NCI-H2227 treated with DMSO at 0.1 percent for 48 hours (cell line): ENCODE measurements around the gene ZNF32.
"Not testable (repeated sequence)": the region's sequence is repeated elsewhere in the genome, so short reads cannot be mapped to it uniquely, and the experiment has no call there.

Source experiments
- DNase-seq: peaks from one replicate; lab custom pipeline; 2025; lab: John Stamatoyannopoulos, UW

The ZNF32 gene

DNA sequence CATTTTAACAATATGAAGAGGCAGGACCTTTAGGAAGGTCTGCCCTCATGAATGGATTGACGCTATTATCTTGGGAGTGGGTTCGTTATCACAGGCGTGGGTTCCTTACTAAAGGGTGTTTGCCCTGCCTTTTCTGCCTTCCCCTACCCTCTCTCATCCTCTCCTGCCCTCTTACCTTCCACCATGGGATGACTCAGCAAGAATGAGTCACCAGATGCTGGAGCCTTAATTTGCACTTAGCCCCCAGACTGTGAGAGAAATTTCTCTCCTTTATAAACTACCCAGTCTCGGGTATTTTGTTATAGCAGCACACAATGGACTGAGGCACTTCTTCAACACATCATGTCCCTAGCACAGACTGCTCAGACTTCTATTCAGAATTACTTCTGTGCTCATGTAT, 31.4 kb upstream of the ZNF32 start:
- no peak for DNase-seq

- DNase-seq, result no peak
Observed at GRCh38 chr10:43679509-43679908, 30.8 kb upstream of the ZNF32 start.

DNA sequence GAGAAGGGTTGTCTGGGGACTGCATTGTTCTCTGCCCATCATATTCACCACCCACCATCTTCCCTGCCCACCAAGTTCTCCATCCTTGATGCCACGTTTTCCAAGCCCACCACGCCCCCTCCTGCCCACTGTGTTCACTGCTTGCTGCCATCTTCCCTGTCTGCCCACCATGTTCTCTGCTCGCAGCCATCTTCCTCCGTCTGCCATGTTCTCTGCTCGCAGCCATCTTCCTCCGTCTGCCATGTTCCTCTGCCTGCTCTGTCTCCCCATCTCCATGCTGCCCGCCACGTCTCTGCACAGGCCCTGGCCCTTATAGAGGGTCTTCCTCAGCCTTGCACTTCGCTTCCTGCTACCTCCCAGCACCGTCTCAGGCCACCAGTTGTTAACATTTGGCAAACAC, 30.0 kb upstream of the ZNF32 start:
- DNase-seq, result no peak

GRCh38 chr10:43676901-43677300, 28.2 kb upstream of the ZNF32 start:
- no peak for DNase-seq

- DNase-seq, result no peak
Observed at GRCh38 chr10:43676331-43676730, 27.6 kb upstream of the ZNF32 start.

DNA sequence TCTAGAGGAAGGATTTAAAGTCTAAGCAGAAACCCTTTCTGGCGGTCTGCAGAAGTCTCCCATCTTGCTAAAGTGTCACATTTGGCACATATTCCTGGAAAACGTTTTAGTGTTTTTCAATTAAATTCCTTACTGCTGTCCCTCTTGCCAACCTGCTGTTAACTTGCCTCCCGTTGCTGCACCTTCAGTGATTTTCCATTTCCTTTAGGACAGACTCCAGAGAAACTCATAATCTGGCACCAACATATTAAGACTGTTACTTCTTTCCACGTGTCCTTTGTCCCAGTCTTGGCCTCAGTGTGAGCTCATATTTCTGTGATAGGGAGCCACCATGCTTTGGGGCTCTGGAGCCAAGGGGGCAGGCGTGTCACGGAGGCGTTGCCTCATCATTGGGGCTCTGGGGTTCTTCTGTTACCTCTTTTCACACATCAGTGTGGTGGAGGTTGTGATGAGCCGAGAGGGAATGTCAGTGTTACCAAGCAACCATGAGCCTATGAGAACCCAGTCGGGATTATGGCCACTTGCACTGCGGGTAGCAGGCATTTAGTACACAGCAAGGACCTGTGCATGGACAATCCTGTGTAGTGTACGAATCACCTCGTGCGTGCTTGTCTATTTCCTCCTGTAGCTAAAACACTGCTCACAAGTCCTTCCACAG, 26.0 kb upstream of the ZNF32 start:
- no peak for DNase-seq

DNA sequence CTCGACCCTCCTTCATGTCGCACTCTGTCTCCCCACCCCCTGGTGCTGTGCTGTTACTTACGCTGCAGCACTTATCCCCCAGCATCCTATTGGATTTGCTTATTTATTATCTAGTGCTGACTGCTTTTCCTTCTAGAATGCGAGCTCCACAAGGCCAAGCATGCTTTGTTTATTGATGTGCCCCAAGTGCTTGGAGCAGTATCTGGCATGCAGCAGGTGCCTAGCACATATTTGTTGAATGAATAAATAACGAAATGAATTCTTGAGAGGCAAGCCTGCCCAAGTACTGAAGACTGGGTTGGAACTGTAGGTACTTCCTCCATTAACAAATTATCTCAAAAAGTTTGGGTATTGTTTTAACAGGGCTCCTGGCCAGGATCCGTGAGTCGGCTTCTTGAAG, 24.8 kb upstream of the ZNF32 start:
- no peak for DNase-seq

GRCh38 chr10:43671659-43672531, 23.2 kb upstream of the ZNF32 start:
- peak; percentile 10 for DNase-seq

DNA sequence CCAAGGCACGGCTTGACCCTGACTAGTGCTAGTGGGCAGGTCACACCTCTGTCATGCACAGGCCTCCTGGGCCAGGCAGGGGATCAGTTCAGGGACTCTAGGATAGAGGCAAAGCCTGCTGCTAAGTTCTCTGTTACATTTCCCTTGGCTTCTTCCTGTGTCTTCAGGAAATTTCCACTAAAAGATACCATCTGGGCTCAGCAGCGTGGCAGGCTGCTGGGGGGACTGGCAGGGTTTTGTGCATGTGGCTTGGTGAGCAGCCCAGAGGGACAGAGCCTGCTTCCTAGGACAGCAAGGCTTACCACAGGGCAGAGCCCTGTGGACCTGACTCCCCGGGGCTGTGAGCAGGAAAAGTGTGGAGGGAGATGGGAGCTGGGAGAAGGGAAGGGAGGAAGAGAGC, 20.7 kb upstream of the ZNF32 start:
- no peak for DNase-seq

DNA sequence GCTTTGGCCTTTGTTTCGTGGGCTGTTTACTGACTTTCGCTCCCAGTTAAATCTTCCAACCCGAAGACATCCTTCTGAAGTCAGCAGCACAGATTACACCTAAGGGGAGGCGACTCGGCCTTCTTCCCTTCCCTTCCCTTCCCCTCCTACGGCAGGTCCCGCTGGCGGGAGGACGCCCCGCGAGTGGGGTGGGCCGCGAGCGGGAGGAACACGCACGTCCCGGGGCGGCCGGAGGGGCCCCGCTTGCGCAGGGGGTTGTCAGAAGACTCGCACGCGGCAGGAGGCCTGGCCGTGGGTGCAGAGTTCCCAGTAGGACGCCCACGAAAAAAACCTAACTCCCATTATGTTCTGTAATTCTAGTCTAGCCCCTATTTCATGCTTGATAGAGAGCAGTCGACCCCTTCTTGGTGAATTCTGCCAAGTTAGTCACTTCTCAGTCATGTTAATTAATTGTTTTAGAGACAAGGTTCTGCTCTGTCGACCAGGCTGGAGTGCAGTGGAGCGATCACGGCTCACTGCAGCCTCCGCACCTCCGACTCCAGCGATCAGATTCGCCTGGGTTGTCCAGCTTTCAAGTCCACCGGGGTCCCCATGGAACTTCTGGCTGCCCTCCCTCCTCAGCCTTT, 19.2 kb upstream of the ZNF32 start:
- no peak for DNase-seq

GRCh38 chr10:43667317-43667731, 18.6 kb upstream of the ZNF32 start:
- DNase-seq, result no peak

GRCh38 chr10:43666552-43666951, 17.9 kb upstream of the ZNF32 start:
- no peak for DNase-seq

DNA sequence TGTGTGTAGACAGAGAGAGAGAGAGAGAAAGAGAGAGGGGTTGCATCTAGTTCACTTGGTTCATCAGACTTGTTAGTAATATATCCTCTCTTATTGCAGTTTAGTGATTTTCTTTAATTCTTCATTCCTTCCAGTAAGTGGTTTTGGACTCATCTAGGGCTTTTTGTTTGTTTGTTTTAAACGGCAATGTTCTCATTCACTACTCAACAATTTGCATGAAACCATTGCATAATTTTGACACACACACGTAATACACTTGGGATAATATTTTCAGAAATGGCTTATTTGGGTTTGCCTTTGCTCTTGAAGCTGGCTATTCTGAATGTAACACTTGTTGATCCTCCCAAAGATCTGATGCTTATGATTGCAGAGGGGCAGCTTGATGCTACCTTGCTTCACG, 16.4 kb upstream of the ZNF32 start:
- no peak for DNase-seq

DNA sequence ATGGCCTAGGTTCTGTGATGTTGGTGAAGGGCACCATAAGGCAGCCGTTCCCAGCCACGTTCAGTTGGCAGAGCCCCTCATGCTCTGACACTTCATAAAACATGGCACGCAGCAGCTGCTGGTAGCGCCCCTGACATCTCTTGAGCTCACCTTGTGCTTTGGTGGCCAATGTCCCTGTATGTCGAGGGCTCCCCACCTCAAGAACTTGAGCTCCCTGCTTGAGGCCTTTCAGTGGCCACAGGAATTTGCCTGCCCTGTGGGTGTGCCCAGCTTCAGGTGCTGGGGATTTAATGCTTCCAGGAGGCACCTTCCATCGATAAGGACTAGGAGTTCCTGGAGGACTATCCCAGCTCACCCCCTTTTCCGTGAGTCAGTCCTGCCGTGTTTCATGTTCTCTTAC, 9.5 kb upstream of the ZNF32 start:
- no peak for DNase-seq

- DNase-seq, result no peak
Observed at GRCh38 chr10:43655311-43655710, 6.6 kb upstream of the ZNF32 start.

DNA sequence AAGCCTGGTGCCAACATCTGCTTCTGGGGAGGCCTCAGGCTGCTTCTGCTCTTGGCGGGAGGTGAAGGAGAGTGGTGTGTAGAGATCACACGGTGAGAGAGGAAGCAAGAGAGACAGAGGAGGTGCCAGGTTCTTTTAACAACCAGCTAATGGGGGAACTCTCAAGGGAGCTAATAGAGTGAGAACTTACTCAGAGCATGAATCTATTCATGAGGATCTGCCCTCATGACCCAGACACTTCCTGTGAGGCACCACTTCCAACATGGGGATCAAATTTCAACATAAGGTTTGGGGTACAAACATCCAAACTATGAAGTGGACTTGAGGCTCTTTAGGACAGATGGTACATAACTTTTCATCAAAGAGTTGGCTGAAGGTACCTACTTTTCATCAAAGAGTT, 5.1 kb upstream of the ZNF32 start:
- DNase-seq, result no peak

DNA sequence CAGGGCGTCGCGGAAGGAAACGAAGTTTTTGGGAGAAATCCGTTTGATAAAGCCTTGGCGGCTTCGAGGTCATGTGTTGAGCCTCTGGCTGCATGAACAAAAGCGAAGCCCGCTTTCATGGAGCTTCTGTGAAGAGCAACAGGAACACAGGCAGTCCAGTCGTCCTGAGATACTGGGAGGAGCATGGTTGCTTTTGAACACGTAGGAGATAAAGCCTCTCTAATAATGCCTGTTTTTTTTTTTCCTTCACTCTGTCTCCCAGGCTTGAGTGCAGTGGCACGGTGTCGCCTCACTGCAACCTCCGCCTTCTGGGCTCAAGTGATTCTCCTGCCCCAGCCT, 473 bp upstream of the ZNF32 start:
- peak; percentile 16 for DNase-seq

DNA sequence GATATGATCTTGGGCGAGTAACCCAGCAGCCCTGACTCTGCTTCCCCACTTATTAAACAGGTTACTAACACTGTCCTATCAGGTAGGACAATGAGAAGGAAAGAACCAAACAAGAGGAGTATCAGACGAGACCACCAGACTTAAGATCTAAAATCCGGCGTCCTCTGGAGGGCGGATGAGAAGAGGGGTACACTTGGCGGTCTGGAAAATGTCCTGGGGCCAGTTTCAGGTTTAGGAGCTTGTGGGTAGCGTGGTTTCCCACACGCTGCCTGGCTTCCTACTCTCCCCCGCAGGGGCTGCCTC, 635 bp downstream of the ZNF32 start:
- no peak for DNase-seq

GRCh38 chr10:43647576-43647975, 1.1 kb downstream of the ZNF32 start:
- no peak for DNase-seq

DNA sequence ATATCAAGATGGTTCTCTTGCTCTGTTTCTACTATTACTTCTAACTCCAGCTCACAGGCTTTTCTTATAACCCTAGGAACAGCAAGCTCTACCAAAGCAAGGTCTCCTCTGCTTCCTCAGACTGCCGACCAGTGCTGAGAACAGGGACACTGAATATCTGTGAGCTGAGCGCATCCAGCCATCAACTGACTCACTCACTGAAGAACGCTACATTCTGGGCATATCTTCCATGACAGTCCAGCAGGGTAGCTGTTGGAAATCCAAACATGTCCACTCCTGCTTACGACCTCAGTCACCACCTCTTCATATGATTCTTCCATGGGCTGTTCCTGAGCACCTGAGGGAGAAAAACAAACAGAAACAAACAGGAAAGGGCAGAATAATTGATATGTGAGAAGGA, 2.8 kb downstream of the ZNF32 start:
- DNase-seq, result no peak

DNA sequence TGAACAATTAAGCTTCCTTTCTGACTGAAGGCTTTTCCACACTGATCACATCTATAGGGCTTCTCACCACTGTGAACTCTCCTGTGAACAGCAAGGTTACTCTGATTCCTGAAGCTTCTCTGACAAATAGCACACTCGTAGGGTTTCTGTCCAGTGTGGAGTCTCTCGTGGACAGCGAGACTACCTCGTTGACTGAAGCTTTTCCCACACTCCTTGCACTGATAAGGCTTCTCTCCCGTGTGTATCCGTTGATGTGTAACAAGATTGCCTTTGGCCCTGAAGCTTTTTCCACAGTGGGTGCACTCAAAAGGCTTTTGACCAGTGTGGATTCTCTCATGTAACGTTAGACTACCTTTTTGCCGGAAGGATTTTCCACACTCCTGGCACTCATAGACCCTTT, 4.4 kb downstream of the ZNF32 start:
- no peak for DNase-seq

DNA sequence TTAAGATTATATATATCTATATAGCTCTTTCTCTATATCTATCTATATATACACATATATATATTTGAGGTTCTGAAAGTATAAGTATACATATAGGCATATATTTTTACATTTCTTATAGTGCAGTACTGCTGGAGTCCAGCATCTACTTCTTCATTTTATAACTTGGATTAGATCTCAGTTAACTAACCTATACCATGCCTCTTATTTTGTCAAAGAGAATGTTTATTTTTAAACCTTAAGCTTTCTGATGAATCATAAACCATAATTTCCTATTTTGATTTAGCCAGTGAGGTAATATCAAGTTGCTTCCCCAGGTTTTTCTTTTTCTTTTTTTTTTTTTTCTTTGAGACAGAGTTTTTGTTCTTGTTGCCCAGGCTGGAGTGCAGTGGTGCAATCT, 8.1 kb downstream of the ZNF32 start:
- DNase-seq, result no peak

DNA sequence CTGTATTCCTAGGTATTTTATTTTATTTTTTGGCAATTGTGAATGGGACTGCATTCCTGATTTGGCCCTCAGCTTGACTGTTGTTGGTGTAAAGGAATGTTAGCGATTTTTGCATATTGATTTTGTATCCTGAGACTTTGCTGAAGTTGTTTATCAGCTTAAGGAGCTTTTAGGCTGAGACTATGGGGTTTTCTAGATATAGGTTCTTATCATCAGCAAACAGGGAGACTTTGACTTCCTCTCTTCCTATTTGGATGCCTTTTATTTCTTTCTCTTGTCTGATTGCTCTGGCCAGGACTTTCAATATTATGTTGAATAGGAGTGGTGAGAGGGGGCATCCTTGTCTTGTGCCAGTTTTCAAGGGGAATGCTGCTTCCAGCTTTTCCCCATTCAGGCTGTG, 12.9 kb downstream of the ZNF32 start:
- not testable (repeated sequence) for DNase-seq

- DNase-seq, result no peak
Observed at GRCh38 chr10:43628956-43629355, 19.7 kb downstream of the ZNF32 start.
